Subcutaneous abdominal adipose tissue (tissue), 5 donors: ENCODE results near the gene XYLB.
A peak's percentile ranks its signal among the peaks of the same experiment; 100 is the strongest.

Experiments used
- H3K27ac ChIP-seq: one replicate; pipeline ENCODE4 v1.7.0; 2013; ENCODE audit warnings: low read depth, mild to moderate bottlenecking, inconsistent platforms, low read length, moderate library complexity
- H3K27me3 ChIP-seq, 5 donors: one replicate each; pipeline ENCODE4 v1.7.0; 2013; ENCODE audit warnings: low read length in 5 of 5, inconsistent platforms in 1 of 5; ENCODE audit not compliant: control insufficient read depth in 5 of 5, insufficient read depth in 4 of 5
- H3K36me3 ChIP-seq, 5 donors: one replicate each; pipeline ENCODE4 v1.7.0; 2013; ENCODE audit warnings: low read length in 5 of 5; ENCODE audit not compliant: control insufficient read depth in 5 of 5, insufficient read depth in 5 of 5
- H3K4me1 ChIP-seq, 5 donors: one replicate each; pipeline ENCODE4 v1.7.0; 2013; ENCODE audit warnings: low read length in 5 of 5, mild to moderate bottlenecking in 3 of 5, moderate library complexity in 1 of 5; ENCODE audit not compliant: control insufficient read depth in 5 of 5, insufficient read depth in 5 of 5
- H3K4me3 ChIP-seq, 5 donors: one replicate each; pipeline ENCODE4 v1.7.0; 2013; ENCODE audit warnings: low read length in 5 of 5, low read depth in 1 of 5
- H3K9ac ChIP-seq, 5 donors: one replicate each; pipeline ENCODE4 v1.7.0; 2013; ENCODE audit warnings: low read length in 5 of 5, mild to moderate bottlenecking in 4 of 5, moderate library complexity in 3 of 5
- H3K9me3 ChIP-seq, 5 donors: one replicate each; pipeline ENCODE4 v1.7.0; 2013; ENCODE audit warnings: low read length in 5 of 5; ENCODE audit not compliant: control insufficient read depth in 5 of 5
- donor health status: healthy.
- donor health status: healthy.
- donor health status: healthy.
- donor health status: healthy.
- donor health status: healthy.

XYLB gene

GRCh38 chr3:38345879-38346586, 552 bp upstream of the XYLB start:
- Histone ChIP-seq H3K9ac (peak overlapping the region in 3 of 5 donors; percentile 64 to 73 (median 71)), H3K4me1 (peaks cover 3 to 21% (median 15%) of the 10 kb centered on the region in 5 donors), H3K9me3 (peaks cover 0 to 5% (median 0%) of the 10 kb centered on the region in 5 donors), H3K36me3 (peaks cover 0 to 3% (median 0%) of the 10 kb centered on the region in 5 donors), H3K4me3 (peak overlapping the region; percentile 22 to 91 (median 80)), H3K27me3 (no peaks in the 10 kb centered on the region), H3K27ac (no peak overlapping the region)

GRCh38 chr3:38347421-38348200, 1.0 kb downstream of the XYLB start:
- H3K4me3 ChIP-seq, result peak overlapping the region; percentile 61 to 91 (median 80)
- H3K36me3 ChIP-seq, result peaks cover 0 to 5% (median 3%) of the 10 kb centered on the region in 5 donors
- peak overlapping the region in 3 of 5 donors; percentile 71 to 76 (median 73) for H3K9ac ChIP-seq
- peaks cover 3 to 21% (median 15%) of the 10 kb centered on the region in 5 donors for H3K4me1 ChIP-seq
- H3K27me3 ChIP-seq, result no peaks in the 10 kb centered on the region
- H3K9me3 ChIP-seq, result peaks cover 0 to 5% (median 0%) of the 10 kb centered on the region in 5 donors
- H3K27ac ChIP-seq, result no peak overlapping the region

GRCh38 chr3:38348903-38349302, 2.3 kb downstream of the XYLB start:
- Histone ChIP-seq H3K9ac (no peak overlapping the region), H3K36me3 (peaks cover 0 to 5% (median 3%) of the 10 kb centered on the region in 5 donors), H3K4me1 (peaks cover 3 to 21% (median 15%) of the 10 kb centered on the region in 5 donors), H3K4me3 (no peak overlapping the region), H3K27ac (no peak overlapping the region), H3K27me3 (no peaks in the 10 kb centered on the region), H3K9me3 (peaks cover 0 to 2% (median 0%) of the 10 kb centered on the region in 5 donors)

DNA sequence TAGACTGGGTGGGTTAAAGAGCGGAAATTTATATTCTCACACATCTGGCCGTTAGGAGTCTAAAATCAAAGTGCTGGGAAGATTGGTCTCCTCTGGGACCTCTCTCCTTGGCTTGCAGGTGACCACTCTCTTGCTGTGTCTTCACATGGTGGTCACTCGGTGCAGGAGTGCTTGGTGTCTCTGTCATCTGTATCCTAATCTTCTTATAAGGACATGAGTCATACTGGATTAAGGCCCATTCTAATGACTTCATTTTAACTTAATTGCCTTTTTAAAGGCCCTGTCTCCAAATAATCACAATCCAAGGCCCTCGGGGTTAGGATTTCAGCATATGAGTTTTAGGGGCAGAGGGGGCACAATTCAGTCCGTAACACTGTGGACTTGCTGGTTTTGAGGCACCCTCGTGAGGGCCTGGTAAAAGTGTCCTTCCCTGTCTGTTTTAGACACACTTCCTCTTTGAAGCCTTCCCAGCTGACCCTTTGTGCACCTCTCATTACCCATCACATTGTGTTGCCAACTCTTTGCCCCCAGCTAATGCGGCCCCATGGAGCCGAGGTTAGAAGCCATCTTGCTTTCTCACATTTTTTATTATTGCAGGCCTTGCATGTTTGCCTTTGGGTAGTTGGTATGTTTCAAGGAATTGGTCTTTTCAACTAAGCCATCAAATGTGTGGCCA, 3.2 kb downstream of the XYLB start:
- no peaks in the 10 kb centered on the region for H3K27me3 ChIP-seq
- no peaks in the 10 kb centered on the region for H3K9me3 ChIP-seq
- no peak overlapping the region for H3K27ac ChIP-seq
- no peak overlapping the region for H3K4me3 ChIP-seq
- peaks cover 0 to 5% (median 3%) of the 10 kb centered on the region in 5 donors for H3K36me3 ChIP-seq
- no peak overlapping the region for H3K9ac ChIP-seq
- H3K4me1 ChIP-seq, result peaks cover 3 to 21% (median 15%) of the 10 kb centered on the region in 5 donors

DNA sequence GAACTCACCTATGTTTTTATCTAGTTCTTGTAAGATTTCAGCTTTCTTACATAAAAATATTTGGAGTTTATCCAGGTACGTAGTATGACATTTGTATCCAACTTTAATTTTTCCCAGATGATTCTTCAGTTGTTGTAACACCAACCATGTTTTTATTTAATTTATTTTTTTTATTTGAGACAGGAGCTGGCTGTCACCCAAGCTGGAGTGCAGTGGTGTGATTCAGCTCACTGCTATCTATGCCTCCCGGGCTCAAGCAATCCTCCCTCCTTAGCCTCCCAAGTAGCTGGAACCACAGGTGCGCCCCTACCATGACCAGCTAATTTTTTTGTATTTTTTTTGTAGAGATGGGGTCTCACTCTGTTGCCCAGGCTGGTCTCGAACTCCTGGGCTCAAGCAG, 6.6 kb downstream of the XYLB start:
- Histone ChIP-seq H3K36me3 (peaks cover 0 to 8% (median 3%) of the 10 kb centered on the region in 5 donors), H3K9ac (no peak overlapping the region), H3K27ac (no peak overlapping the region)

DNA sequence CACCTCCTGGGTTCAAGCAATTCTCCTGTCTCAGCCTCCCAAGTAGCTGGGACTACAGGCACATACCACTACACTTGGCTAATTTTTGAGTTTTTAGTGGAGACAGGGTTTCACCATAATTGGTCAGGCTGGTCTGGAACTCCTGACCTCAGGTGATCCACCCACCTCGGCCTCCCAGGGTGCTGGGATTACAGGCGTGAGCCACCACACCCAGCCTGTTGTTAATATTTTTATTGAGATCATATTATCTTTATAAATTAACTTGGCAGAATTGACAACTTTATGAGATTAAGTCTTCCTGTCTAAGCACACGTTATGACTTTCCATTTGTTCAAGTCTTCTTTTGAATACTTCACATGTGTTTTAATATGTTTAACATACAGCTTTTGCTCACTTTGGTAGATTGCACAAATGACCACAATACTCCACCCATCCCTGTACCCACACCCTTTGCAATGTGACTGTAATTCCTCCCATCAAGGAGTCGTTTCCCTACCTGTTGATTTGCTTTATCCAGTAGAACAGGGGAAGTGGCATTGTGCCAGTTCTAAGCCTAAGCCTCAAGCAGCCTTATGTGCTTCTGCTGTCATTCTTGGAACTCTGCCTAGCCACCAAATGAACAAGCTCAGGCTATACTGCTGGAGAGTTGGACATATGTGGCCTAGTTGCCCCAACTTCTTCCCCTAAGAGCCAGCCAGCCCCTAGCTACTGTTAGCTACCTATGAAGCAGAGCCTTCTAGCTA, 8.2 kb downstream of the XYLB start:
- Histone ChIP-seq H3K4me1 (no peaks in the 10 kb centered on the region), H3K27me3 (no peaks in the 10 kb centered on the region), H3K36me3 (peaks cover 0 to 6% (median 3%) of the 10 kb centered on the region in 5 donors), H3K27ac (no peak overlapping the region), H3K9me3 (no peaks in the 10 kb centered on the region), H3K9ac (no peak overlapping the region), H3K4me3 (no peak overlapping the region)

More for the DNA sequence above, 6.6 kb downstream of the XYLB start:
- Histone ChIP-seq H3K27me3 (no peaks in the 10 kb centered on the region), H3K4me1 (peaks cover 0 to 3% (median 0%) of the 10 kb centered on the region in 5 donors), H3K9me3 (no peaks in the 10 kb centered on the region), H3K4me3 (no peak overlapping the region)

- no peak overlapping the region for H3K9ac ChIP-seq
- H3K36me3 ChIP-seq, result peaks cover 0 to 22% (median 13%) of the 10 kb centered on the region in 5 donors
- H3K4me3 ChIP-seq, result no peak overlapping the region
- no peaks in the 10 kb centered on the region for H3K27me3 ChIP-seq
- no peaks in the 10 kb centered on the region for H3K4me1 ChIP-seq
- no peaks in the 10 kb centered on the region for H3K9me3 ChIP-seq
- no peak overlapping the region for H3K27ac ChIP-seq
Measured at GRCh38 chr3:38359038-38359437, 12.5 kb downstream of the XYLB start.

DNA sequence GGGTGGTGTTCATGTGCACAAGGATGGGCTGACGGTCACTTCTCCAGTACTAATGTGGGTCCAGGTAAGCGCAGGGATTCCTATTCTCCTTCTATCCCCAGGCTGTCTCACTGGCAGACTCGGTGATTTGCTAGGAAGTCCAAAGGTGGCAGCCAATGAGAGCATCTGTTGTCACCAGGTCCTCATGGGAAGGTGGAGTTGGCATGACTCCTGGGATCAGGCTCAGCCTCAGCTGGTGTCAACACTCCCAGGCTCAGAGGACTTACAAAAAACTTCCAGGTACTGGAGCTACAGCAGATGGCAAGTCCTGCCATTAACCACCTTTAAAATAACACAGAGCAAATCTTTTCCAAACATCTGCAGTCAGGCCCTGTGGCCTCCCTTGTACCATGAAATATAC, 13.8 kb downstream of the XYLB start:
- Histone ChIP-seq H3K4me3 (no peak overlapping the region), H3K9ac (no peak overlapping the region), H3K36me3 (peaks cover 0 to 33% (median 20%) of the 10 kb centered on the region in 5 donors), H3K9me3 (no peaks in the 10 kb centered on the region), H3K4me1 (no peaks in the 10 kb centered on the region), H3K27ac (no peak overlapping the region), H3K27me3 (no peaks in the 10 kb centered on the region)

GRCh38 chr3:38361496-38361895, 14.9 kb downstream of the XYLB start:
- H3K27me3 ChIP-seq, result no peaks in the 10 kb centered on the region
- H3K4me1 ChIP-seq, result no peaks in the 10 kb centered on the region
- peaks cover 0 to 42% (median 25%) of the 10 kb centered on the region in 5 donors for H3K36me3 ChIP-seq
- no peak overlapping the region for H3K9ac ChIP-seq
- H3K4me3 ChIP-seq, result no peak overlapping the region
- no peaks in the 10 kb centered on the region for H3K9me3 ChIP-seq
- H3K27ac ChIP-seq, result no peak overlapping the region
